ENCODE measurements around the gene ITIH1. TPM values are rescaled to one million over a fixed set of nuclear protein-coding genes. Genes with fewer than 3 reads are reported as not detected.

The ITIH1 gene
- total and polyA plus RNA-seq, 2 of the 4 experiments (the other 2 are of a cell fraction): not detected

- no peak overlapping the region for H2AK5ac ChIP-seq (ENCODE audit: low read depth, low read length)
- ChIA-PET POLR2A (ENCODE audit: unreplicated experiment) (no interaction called here), CTCF (interaction anchor here (1.5 kb wide), 1 partner anchor 11 kb away, joined by 5 read pairs; no protein-coding TSS in a partner anchor)
- no peaks in the 10 kb centered on the region for H4K20me1 ChIP-seq (ENCODE audit: insufficient read depth, low read length)
- no peak overlapping the region for H3K9ac ChIP-seq (ENCODE audit: low read depth, low read length)
- H3K23ac ChIP-seq (ENCODE audit: low read depth, low read length): no peak overlapping the region
- WGBS, 2 experiments (ENCODE audit: extremely low coverage in 2 of 2, insufficient read length in 1 of 2): 69% methylated on average over 4 of the region's 12 CpGs; no CpG with 5 or more reads in 1 of the 2 experiments
- H3K4me3 ChIP-seq (ENCODE audit: insufficient read depth, low read depth, low read length): no peak overlapping the region
- ATAC-seq (ENCODE audit: low read depth) (no peak), DNase-seq (no peak)
- no peak overlapping the region for H2BK120ac ChIP-seq (ENCODE audit: low read depth, low read length)
- BruUV-seq (replicated peaks): no TSS peak
- no peak for TF ChIP-seq ELK1 (IDR thresholded peaks at IDR 0.05; ENCODE audit: borderline replicate concordance, low read depth, low read length)
- TF ChIP-seq USF2 (IDR thresholded peaks at IDR 0.05; ENCODE audit: low read depth, low read length): no peak
- no peak for TF ChIP-seq RFX5 (IDR thresholded peaks at IDR 0.05; ENCODE audit: low read depth, low read length)
- no peak for TF ChIP-seq CTCF (conservative IDR thresholded peaks at IDR 0.05; ENCODE audit: low read depth, low read length)
- no peak for TF ChIP-seq RCOR1 (IDR thresholded peaks at IDR 0.05; ENCODE audit: insufficient replicate concordance, low read length)
- TF ChIP-seq MAFK (IDR thresholded peaks at IDR 0.05; ENCODE audit: low read depth, low read length): no peak
- TF ChIP-seq MXI1 (IDR thresholded peaks at IDR 0.05; ENCODE audit: borderline replicate concordance, low read depth, low read length): no peak
- no peak for TF ChIP-seq POLR2A (IDR thresholded peaks at IDR 0.05; ENCODE audit: low read depth, low read length)
- no peak overlapping the region for H3K4me2 ChIP-seq (ENCODE audit: low read depth, low read length)
- H3K18ac ChIP-seq (ENCODE audit: low read depth, low read length): no peak overlapping the region
- no peak overlapping the region for H2AFZ ChIP-seq (replicated peaks; ENCODE audit: low read length, poor library complexity)
- H2BK15ac ChIP-seq (ENCODE audit: low read depth, low read length): no peak overlapping the region
- H3K36me3 ChIP-seq (ENCODE audit: control insufficient read depth, insufficient read depth, low read length): no peaks in the 10 kb centered on the region
- H3K9me1 ChIP-seq (ENCODE audit: insufficient read depth, low read length): no peaks in the 10 kb centered on the region
- no peak overlapping the region for H2BK20ac ChIP-seq (ENCODE audit: low read depth, low read length)
- no peaks in the 10 kb centered on the region for H3K4me1 ChIP-seq (ENCODE audit: control insufficient read depth, insufficient read depth, low read length)
- H3K56ac ChIP-seq (ENCODE audit: extremely low read depth, insufficient read depth, low read length): no peak overlapping the region
- in situ Hi-C loops (cut with MboI; ENCODE audit: low sequenced_read_pairs) (no loop called here), intact Hi-C loops (cut with micrococcal nuclease) (no loop called here), dilution Hi-C loops (cut with HindIII; ENCODE audit: low sequenced_read_pairs, unreplicated experiment) (no loop called here)
- H3K27ac ChIP-seq (ENCODE audit: insufficient read depth, low read length): no peak overlapping the region
- H4K91ac ChIP-seq (ENCODE audit: insufficient read depth, low read depth, low read length): no peak overlapping the region
- no peaks in the 10 kb centered on the region for H3K9me3 ChIP-seq (ENCODE audit: control insufficient read depth, insufficient read depth, low read length)
- H3K4ac ChIP-seq (ENCODE audit: low read depth, low read length): no peak overlapping the region
- H4K5ac ChIP-seq (ENCODE audit: low read depth, low read length): no peak overlapping the region
- no peaks in the 10 kb centered on the region for H3K79me1 ChIP-seq (ENCODE audit: low read depth in 1 of 2, low read length in 2 of 2)
- H4K8ac ChIP-seq (ENCODE audit: low read depth in 2 of 2, low read length in 2 of 2): no peak overlapping the region
- H2BK5ac ChIP-seq (ENCODE audit: low read depth, low read length, poor library complexity, severe bottlenecking): no peak overlapping the region
- H3K14ac ChIP-seq (replicated peaks; ENCODE audit: low read depth, low read length): no peak overlapping the region
- no peak overlapping the region for H2AK9ac ChIP-seq (replicated peaks; ENCODE audit: low read depth, low read length, poor library complexity)
- peaks cover 35% of the 10 kb centered on the region; the same call in 1 of the 2 replicates for H3K27me3 ChIP-seq (ENCODE audit: control insufficient read depth, insufficient read depth, low read length)
Measured at GRCh38 chr3:52791366-52791765, 14.0 kb downstream of the ITIH1 start.

Data from IMR-90 (cell line).